NCI-H446 (cell line): Measurements from ENCODE around the gene MST1.
A peak's percentile ranks its signal among the peaks of the same experiment; 100 is the strongest.

Experiments
- DNase-seq, 2 experiments: peaks; one replicate each; lab custom pipeline; 2025; lab: John Stamatoyannopoulos, UW

MST1 gene

DNA sequence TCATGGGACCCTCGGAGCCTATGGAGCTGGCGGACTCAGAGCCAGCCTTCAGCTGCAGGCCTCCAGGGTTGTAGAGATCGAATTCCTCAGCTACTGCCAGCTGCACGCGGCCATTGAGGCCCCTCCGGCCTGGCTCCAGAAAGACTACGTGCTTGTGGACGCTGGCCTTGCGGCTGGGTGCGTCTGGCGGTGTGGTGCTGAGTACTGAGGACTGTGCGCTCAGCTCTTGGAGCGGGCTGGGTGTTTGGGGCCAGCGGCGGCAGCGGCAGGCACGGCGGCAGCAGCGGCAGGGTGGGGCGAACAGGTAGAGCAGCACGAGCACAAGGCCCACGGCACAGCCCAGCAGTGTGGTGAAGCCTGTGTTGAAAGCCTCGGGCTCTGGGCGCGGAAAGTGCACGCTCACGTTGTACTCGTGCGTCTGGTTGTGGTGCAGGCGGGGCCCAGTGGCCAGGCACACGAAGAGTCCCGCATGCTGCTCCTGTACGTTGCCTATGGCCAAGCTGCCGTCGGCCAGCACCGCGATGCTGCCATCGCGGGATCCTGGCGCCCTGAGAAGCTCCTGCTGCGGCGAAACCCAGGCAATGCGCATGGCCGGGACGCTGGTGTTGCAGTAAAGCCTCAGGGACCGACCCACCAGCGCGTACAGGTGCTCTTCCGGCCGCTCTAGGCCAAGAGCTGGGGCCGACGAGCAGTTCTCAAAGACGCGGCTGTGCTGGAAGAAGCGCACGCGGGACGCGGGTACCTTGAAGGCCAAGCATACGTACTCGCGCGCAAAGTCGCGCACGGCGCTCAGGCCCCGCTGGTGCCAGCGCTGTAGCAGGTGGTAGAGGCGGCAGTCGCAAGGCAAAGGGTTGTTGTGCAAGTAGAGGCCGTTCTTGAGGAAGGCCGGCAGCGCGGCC, 28.9 kb upstream of the MST1 start:
- DNase-seq, result no peak

DNA sequence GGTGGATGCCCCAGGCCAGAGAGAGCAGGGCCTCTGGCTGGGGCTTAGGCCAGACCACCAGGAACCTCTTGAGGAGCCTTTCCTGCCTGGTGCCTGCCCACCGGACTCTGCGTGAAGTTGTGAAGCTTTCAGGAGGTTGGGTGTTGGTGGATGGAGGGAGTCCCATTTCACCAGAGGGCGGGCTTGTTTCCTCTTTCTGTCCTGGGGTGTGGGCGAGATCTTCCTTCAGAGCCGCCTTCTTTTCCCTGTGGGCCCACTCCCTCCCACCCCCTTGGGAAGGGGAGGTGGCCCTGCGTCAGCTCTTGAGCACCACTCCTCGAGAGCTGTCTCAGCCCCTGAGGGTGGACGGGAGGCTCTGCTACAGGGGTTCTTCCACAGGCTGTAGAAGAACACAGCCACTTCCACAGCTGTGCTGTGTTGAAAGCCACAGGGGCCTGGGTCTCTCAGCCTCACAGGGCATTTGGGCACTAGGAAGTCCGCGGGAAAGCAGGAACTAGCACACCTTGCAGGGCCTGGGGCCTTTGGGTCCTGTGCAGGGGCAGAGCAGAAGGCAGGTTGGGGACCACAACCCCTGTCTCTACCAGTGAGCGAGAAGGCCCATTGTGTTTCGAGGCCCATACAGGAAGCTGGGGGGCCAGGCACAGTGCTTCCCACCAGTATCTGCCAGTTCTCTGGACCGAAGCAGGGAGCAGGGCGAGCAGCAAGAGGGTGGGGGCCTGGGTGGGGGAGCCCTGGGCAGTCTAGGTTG, 28.1 kb upstream of the MST1 start:
- DNase-seq, result no peak

DNA sequence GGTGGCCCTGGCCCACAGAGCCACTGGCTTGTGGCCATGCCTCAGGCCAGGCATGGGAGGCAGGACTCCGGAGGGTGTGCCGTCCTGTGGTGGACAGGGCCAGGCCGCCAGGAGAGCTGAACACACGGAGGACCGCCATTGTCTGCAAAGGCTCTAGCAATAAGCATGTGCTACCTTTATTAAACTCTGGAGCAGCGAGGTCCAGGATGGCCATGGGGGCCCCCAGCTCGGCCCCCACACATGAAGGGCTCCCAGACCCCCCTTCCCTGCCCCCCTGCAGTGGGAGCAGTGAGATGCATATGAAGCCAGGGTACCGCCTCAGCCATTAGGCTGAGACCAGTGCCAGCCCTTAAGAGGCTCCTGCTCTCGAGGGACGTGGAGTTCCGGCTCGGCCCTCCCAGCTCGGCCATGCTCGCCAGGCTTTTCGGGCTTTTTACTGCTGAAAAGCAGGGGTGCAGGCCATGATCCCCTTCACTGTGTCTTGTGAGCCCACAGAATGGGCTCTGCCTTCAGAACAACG, 27.5 kb upstream of the MST1 start:
- DNase-seq, result no peak

DNA sequence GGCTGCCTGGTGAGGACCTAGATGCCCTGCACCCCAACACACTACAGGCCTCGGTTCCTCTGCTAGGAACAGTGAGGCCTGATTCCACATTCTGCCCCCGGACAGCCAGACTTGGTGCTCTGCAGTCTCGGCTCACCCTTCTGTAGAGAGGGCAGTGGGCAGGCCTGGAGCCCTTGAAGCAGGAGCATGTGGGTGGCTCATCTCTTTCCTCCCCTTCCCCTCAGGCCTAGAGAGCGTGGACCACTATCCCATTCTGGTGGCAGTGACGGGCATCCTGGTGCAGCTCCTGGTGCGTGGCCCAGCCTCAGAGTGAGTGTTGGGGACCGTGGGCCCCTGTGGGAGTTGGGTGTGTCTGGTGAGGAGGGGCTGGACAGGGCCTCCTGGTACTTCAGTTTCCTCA, 26.9 kb upstream of the MST1 start:
- no peak for DNase-seq

DNA sequence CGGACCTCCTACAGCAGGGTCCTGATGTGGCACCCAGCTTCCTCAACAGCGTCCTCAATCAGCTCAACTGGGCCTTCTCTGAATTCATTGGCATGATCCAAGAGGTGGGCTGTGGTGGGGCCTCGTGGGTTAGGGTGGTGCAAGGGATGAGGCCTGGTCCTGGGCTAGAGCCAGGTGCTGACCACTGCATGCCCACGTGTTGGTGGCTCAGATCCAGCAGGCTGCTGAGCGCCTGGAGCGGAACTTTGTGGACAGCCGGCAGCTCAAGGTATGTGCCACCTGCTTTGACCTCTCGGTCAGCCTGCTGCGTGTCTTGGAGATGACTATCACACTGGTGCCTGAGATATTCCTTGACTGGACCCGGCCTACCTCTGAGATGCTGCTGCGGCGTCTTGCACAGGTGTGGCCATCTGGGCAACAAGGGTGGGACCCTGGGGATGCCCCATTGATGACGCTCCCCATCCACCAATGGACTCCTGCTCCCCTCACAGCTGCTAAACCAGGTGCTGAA, 26.4 kb upstream of the MST1 start:
- no peak for DNase-seq

DNA sequence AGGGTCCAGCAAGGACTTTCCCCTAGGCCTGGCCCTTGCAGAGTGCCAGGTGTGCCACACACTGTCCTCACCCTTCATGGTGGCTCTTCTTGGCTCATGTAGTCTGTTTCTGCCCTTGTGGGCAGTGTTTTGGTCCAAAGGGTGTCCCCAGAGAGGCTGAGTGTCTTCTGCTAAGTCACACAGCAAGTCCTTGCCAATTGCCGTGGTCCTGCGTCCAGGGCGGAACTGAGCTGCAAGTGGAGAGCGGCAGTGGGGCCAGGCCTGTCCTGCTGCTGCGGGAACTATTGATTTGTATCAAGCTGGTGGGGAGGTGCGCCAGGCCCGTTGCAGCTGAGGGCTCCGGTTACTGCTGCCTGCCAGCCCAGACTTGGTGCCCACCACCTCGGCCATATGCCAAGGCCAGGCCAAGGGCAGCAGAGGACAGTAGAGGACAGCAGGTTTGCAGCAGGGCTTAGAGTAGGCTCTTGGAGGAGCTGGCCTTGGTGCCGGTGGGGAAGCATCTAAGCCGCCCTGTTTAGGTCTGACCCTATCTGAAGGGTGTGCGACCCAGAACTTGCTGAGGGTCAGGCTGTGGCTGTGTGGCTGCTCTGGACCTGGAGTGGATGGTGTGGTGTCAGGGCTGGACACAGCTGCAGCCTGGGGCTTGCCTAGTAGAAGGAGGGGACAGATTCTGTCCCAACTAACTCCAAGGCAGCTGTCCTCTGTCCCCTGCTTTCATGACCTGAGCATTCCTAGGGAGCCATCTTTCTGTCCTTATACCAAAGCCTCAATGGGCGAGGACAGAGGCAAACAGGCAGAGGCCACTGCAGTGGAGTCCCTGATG, 25.7 kb upstream of the MST1 start:
- DNase-seq, result no peak

DNA sequence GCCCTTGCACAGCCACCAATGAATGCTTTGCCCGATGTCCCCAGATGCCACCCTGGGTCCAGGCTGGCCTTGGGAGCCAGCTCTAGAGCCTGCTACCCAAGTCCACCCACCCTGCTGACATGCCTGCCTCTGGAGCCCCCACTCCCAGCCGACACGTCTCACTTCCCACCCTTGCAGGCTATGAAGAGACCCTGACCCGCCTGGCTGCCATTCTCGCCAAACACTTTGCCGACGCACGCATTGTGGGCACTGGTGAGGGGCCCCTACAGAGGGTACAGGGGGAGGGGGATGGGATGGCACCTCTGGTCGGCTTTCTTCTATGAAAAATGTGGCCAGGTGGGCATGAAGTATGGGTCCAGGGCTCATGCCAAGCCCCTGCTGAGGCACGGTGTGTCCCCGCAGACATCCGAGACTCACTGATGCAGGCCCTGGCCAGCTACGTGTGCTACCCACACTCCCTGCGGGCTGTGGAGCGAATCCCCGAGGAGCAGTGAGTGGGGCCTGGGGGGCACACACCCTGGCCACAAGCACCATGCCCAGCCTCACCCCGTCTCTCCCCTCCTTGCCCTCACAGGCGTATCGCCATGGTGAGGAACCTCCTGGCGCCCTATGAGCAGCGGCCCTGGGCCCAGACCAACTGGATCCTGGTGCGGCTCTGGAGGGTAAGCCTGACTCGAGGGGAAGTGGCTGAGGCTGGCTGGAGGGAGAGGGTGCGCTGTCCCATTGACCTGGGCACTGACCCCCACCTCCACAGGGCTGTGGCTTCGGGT, 24.2 kb upstream of the MST1 start:
- DNase-seq, result no peak

DNA sequence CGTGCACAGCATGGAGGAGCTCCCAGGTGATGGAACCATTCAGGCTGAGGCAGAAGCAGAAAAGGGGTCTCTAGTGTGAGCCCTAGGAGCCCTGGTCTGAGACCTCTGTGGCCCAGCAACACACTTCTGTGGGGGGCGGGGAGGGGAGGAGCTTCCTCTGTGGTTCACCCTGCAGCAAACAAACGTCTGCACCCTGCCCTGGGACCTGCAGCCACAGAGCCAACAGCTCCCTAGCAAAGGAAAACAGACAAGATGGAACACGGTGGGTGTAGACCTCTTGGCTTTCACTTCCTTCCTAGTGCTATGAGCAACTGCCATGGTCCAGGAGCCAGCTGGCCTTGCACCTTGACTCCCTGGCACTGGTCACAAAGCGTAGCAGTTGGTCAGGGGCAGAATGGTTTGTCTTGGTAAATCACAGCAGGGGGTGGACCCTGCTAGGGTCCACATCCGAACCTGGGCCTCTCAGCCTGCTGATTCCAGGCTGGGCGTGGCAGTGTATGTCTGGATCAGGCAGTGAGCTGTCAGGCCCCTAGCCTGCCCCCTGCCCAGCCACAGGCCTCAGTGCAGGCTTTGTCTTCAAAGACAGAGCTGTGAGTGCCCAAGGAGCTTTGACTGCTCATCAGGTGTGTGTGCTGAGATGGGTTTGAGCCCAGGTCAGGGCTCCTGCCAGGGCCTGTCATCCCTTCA, 23.5 kb upstream of the MST1 start:
- no peak for DNase-seq

DNA sequence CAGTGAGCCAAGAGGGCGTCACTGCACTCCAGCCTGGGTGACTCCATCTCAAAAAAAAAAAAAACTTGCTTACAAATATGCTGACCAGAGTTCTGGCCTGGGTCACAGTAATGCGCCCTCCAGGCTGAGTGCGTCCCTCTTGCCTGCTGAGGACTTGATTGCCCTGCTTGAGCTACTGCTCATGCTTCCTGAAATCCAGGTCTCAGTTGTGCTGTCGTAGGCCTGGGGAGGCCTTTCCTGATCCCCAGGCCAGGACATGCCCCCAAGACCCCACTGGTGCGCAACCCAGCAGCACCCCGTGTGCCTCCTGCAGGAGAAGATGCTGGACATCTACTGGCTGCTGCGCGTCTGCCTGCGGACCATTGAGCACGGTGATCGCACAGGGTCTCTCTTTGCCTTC, 22.9 kb upstream of the MST1 start:
- DNase-seq, result no peak

DNA sequence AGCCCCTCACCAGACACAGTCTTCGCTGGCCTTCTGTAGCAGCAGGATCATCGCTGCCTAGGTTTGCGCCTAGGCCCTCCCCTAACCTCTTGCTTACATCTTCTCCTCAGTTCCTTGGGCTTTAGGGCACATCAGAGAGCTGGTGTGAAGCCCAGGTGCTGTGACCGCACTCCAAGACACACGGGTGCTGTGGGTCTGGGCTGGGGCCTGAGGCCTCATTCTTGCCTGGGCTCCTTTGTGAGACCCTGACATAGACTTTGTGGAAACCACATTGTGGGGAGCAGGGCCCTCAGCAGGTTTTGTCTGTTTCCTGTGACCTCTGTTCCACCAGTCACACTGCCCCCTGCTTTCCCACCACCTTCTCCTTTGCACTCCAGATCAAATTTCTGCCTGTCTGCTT, 22.2 kb upstream of the MST1 start:
- no peak for DNase-seq

DNA sequence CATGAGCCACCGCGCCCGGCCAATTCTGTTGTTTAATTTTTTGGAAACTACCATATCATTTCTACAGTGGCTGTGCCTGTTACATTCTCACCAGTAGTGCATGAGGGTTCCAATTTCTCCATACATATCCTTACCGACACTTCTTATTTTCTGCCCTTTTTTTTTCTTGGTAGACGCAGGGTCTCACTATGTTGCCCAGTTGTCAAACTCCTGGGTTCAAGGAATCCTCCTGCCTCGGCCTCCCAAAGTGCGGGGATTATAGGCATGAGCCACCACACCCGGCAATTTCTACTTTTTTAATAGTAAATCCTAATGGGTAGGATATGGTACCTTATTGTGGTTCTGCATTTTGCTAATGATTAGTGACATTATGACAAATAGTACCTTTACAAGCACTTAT, 20.6 kb upstream of the MST1 start:
- no peak for DNase-seq

DNA sequence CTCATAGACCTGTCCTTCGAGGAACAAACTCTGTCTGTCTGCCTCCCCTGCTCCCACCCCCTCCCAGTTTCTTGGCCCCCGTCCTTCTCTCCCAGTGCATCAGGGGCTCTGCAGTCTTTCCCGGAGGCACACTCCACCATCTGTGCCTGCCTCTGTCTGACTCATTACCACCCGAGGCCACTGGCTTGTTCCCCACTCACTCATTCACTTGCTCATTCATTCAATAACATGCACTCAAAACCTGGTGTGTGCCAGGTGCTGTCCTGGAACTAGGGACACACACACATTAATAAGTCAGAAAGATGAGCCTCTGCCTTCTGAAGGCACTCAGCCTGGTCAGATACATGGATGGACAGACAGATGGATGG, 17.8 kb upstream of the MST1 start:
- peak in 1 of 2 experiments; percentile 53 for DNase-seq

DNA sequence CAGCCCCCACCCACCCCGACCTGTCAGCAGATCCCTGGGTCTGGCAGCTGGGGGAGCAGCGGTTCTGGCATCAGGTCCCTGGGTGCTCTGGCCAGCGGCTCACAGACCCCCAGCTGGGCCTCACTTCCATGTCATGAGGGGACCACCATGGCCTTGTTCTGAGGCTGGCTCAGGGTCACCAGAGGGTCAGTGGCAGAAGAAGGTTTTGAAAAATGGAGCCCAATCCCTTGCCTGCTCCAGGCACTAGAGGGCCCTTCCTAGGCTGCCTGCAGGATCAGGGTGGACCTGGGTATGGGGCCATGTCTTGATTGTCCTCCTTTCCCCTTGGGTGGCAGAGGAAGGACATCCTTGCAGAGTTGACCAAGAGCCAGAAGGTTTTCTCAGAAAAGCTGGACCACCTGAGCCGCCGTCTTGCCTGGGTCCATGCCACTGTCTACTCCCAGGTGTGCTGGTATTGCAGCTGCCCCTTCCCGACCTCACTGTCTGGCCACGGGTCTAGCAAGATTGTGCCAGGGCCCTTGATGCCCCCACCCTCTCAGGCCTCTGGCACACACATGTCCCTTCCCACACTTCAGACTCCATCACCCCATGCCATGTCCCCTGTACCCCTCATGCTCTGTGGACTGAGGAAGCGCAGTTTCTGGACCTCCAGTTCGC, 17.3 kb upstream of the MST1 start:
- no peak for DNase-seq

DNA sequence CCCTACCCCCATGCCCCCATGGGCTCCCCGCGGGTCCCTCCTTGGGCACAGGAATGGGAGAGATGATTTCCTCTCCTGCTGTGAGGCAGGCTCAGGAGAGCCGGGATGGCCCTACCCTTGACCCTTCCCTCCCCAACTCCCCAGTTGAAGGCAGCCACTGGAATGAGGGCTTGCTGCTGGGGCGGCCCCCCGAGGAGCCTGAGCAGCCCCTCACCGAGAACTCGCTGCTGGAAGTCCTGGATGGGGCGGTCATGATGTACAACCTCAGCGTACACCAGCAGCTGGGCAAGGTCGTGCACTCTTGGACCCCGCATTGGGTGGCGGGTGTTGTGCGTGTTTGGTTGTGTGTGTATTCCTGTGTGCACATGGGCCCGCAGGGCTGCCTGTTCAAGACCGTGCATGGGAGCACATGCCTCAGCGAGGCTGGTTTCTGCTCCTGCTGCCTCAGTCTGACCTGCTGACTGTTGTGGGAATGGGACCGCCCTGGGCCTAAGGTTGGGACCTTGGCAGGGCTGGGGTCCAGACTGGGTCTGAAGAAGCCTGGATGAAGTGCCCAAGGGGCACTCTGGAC, 16.2 kb upstream of the MST1 start:
- DNase-seq, result no peak

DNA sequence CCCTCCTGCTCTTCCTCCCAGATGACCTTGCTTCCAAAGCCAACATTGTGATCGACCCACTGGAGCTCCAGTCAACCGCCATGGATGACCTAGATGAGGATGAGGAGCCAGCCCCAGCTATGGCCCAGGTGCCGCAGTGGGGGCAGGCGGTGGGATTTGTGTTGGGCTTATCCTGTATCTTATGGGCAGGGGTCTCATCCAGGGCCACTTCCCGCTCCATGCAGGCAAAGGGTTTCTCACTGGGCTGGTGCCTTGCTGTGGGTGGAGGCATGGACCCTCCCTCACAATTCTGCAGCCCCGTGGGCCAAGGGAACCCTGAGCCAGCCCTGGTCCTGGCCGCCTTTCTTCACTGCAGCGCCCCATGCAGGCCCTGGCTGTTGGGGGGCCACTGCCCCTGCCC, 15.4 kb upstream of the MST1 start:
- DNase-seq, result no peak

DNA sequence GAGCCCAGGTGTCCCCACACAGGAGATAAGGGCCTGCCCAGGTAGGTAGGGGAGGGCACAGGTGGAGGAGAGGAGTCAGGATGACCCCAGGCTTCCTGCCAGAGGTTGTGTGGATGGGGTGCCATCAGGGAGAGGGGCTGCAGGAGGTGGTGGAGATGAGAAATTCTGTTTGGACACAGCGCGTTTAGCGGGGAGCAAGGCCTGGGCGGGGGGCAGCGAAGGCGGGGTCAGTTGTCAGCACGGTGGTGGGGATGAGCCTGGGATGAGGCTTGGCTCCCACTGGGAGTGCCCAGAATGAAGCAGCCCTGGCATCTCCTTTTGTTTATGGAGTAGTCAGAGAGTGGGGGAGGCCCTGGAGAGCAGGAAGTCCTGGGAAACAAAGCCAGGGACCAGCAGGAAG, 14.7 kb upstream of the MST1 start:
- no peak for DNase-seq

DNA sequence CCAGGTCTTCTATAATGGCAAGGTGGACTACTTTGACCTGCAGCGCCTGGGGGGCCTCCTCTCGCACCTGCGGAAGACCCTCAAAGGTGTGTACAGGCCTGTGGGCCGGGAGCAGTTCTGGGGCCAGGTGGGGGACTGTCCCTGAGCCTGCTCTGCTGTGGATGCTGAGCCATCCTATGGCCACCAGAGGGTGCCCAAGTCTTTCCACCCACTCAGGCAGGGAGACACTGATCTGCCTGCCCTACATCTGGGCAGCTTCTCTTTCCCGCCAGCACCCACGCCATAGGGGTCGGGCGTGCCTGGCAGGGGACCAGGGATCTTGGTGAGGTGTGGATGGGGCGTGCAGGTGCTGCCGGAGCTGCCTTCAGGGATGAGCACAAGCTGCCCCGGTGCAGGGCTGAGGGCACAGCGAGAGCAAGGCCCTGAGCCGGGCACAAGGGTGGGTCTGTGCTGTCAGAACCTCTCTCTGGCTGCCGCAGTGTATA, 14.2 kb upstream of the MST1 start:
- peak; percentile 8 to 62 for DNase-seq

DNA sequence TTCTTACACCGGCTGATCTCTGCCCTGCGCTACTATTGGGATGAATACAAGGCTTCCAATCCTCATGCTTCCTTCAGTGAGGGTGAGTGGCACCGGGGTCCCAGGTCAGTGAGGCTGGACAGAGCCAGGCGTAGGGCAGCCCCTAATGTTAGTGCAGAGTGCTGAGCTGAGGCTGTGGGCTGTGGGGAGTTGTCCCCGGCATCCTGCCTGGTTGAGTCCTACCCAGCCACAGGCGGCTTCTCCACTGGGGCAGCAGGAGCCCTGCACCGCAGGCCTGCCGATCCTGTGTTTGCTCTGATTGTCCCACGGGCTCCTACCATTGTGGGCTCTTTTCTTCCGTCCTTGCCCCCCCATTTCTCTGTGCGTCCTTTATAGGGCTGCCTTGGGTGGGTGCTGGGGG, 13.4 kb upstream of the MST1 start:
- no peak for DNase-seq

DNA sequence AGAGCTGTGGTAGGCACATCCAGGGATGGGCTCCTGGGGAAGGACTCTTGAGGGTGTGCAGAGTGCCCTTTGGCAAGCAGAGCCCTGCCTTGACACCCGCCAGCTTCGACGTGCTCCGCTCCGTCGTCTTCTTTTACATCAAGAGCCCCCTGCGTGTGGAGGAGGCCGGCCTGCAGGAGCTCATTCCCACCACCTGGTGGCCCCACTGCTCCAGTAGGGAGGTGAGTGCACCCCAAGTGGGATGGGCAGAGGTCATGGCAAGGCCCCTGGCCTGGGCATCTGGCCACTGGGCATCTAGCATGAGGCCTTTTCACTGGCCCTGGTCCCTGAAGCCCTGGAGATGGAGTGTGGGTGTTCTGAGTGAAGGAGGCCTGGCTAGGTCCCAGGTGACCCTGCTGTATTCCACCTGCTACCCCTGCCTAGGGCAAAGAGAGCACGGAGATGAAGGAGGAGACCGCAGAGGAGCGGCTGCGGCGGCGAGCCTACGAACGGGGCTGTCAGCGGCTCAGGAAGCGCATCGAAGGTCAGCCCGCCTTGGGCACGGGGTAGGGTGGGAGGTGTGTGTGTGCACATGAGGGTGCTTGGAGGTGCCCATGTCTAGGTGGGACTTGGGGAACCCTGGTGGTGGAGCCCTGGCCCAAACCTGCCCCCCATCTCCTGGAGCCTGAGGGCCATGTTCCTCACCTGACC, 12.3 kb upstream of the MST1 start:
- no peak for DNase-seq
